Natural killer cell (primary cell): Measurements from ENCODE around the gene ATXN1. TPM values are rescaled to one million over a fixed set of nuclear protein-coding genes. Genes with fewer than 3 reads are reported as not detected.

Experiments
- ATAC-seq, 3 donors: fragments of 150-1000 bp in 2 of 3; fragments of 200-7000 bp in 1 of 3; cut with Tn5 transposase; 1 replicate in 1 of 3; 2 replicates in 2 of 3; pipeline ENCODE4 v1.10.0; 2021; ENCODE audit warnings: mild to moderate bottlenecking in 2 of 3, moderate library complexity in 2 of 3
- DNase-seq, 2 donors: peaks; one replicate each; pipeline versions ENCODE4 v3.0.0 to v3.0.0-alpha.2; 2013 to 2021; ENCODE audit warnings: mixed read lengths in 1 of 2
- H3K27ac ChIP-seq: one replicate; pipeline ENCODE4 v1.5.1; 2013; ENCODE audit warnings: mild to moderate bottlenecking, low read length
- H3K27me3 ChIP-seq: one replicate; pipeline ENCODE4 v1.6.1; 2013; ENCODE audit warnings: low read length; ENCODE audit not compliant: control insufficient read depth, insufficient read depth
- H3K36me3 ChIP-seq: one replicate; pipeline ENCODE4 v1.6.1; 2013; ENCODE audit warnings: low read length; ENCODE audit not compliant: control insufficient read depth, insufficient read depth
- H3K4me1 ChIP-seq: one replicate; pipeline ENCODE4 v1.6.1; 2013; ENCODE audit warnings: low read length; ENCODE audit not compliant: control insufficient read depth, insufficient read depth
- H3K4me3 ChIP-seq: one replicate; pipeline ENCODE4 v1.5.1; 2013; ENCODE audit warnings: low read length
- H3K9me3 ChIP-seq: one replicate; pipeline ENCODE4 v1.6.1; 2013; ENCODE audit warnings: low read length; ENCODE audit not compliant: control insufficient read depth, insufficient read depth
- H3K27ac Mint-ChIP-seq, 2 donors: one replicate each; pipeline ENCODE4 v1.8.0; 2022; ENCODE audit warnings: mild to moderate bottlenecking in 2 of 2, mixed read lengths in 2 of 2, moderate library complexity in 1 of 2
- H3K27me3 Mint-ChIP-seq, 2 donors: one replicate each; pipeline ENCODE4 v1.8.0; 2022; ENCODE audit warnings: low read depth in 2 of 2, mixed read lengths in 2 of 2
- H3K36me3 Mint-ChIP-seq: one replicate; pipeline ENCODE4 v1.8.0; 2022; ENCODE audit warnings: mixed read lengths
- H3K4me1 Mint-ChIP-seq, 2 donors: one replicate each; pipeline ENCODE4 v1.8.0; 2022; ENCODE audit warnings: mixed read lengths in 2 of 2
- H3K4me3 Mint-ChIP-seq: one replicate; pipeline ENCODE4 v1.8.0; 2022; ENCODE audit warnings: mild to moderate bottlenecking, moderate library complexity, mixed read lengths
- H3K9me3 Mint-ChIP-seq, 2 donors: one replicate each; pipeline ENCODE4 v1.8.0; 2022; ENCODE audit warnings: mixed read lengths in 2 of 2
- CTCF ChIP-seq: fragments of 200-600 bp; IDR thresholded peaks from one replicate; pipeline ENCODE4 v1.8.0; 2022; ENCODE audit warnings: antibody characterized with exemption
- WGBS: methylation state at CpG from one replicate; pipeline ENCODE4 v1.1.7; 2013; ENCODE audit warnings: missing lambda C conversion rate; ENCODE audit not compliant: insufficient coverage; 5-methylcytosine and 5-hydroxymethylcytosine counted together
- intact Hi-C: fragments of 100-400 bp; cut with micrococcal nuclease; formaldehyde crosslinking; loops from one replicate; pipeline ENCODE4 v1.14.2; 2022
- total RNA-seq, 4 donors: library from RNA; stranded (reverse); fragments of 120-200 nt in 1 of 4; gene quantifications; one replicate each; pipeline versions ENCODE4 v1.2.3 to v1.2.4, GENCODE V29; 2013 to 2022

Gene ATXN1
- total RNA-seq, 3 donors from 2014 or later (not counting 1 experiment from before 2014, with no cell fraction given), result 90.4 to 120 (median 97.9) TPM

- no peaks in the 10 kb centered on the region for H3K9me3 Mint-ChIP-seq
- intact Hi-C loops, result no loop called here
- H3K27me3 Mint-ChIP-seq, result no peaks in the 10 kb centered on the region
- Histone ChIP-seq H3K4me1 (no peaks in the 10 kb centered on the region), H3K9me3 (peaks cover 6% of the 10 kb centered on the region), H3K27me3 (no peaks in the 10 kb centered on the region), H3K36me3 (peaks cover 3% of the 10 kb centered on the region), H3K27ac (no peak overlapping the region), H3K4me3 (no peak overlapping the region)
- WGBS, result 100% methylated on average over 1 of the region's 1 CpG
- no peak for DNase-seq
- H3K4me3 Mint-ChIP-seq, result no peak overlapping the region
- ATAC-seq, result no peak
- H3K4me1 Mint-ChIP-seq, result peaks cover 10 to 17% of the 10 kb centered on the region in 2 donors
- no peak for TF ChIP-seq CTCF
- peaks cover 6% of the 10 kb centered on the region for H3K36me3 Mint-ChIP-seq
- no peak overlapping the region for H3K27ac Mint-ChIP-seq
These were observed 97.4 kb downstream of the ATXN1 start for GRCh38 chr6:16663901-16664300.

GRCh38 chr6:16660157-16660497 lies 101.1 kb downstream of the ATXN1 start:
- peaks cover 12 to 18% of the 10 kb centered on the region in 2 donors for H3K4me1 Mint-ChIP-seq
- H3K27me3 ChIP-seq, result no peaks in the 10 kb centered on the region
- no peak overlapping the region for H3K27ac ChIP-seq
- H3K4me3 Mint-ChIP-seq, result no peak overlapping the region
- no peaks in the 10 kb centered on the region for H3K9me3 Mint-ChIP-seq
- WGBS, result 13% methylated on average over 1 of the region's 1 CpG
- H3K36me3 ChIP-seq, result peaks cover 3% of the 10 kb centered on the region
- no peak overlapping the region for H3K4me3 ChIP-seq
- peaks cover 3% of the 10 kb centered on the region for H3K4me1 ChIP-seq
- TF ChIP-seq CTCF, result no peak
- DNase-seq (no peak), ATAC-seq (no peak)
- intact Hi-C loops, result no loop called here
- H3K9me3 ChIP-seq, result peaks cover 6% of the 10 kb centered on the region
- no peaks in the 10 kb centered on the region for H3K36me3 Mint-ChIP-seq
- H3K27ac Mint-ChIP-seq, result peak overlapping the region; percentile 14 to 60
- H3K27me3 Mint-ChIP-seq, result no peaks in the 10 kb centered on the region

GRCh38 chr6:16659466-16660156 lies 101.6 kb downstream of the ATXN1 start:
- TF ChIP-seq CTCF, result no peak
- ATAC-seq, result no peak
- Histone ChIP-seq H3K4me1 (peaks cover 8% of the 10 kb centered on the region), H3K27me3 (no peaks in the 10 kb centered on the region), H3K27ac (peak overlapping the region; percentile 4), H3K36me3 (peaks cover 3% of the 10 kb centered on the region), H3K4me3 (no peak overlapping the region), H3K9me3 (peaks cover 6% of the 10 kb centered on the region)
- H3K36me3 Mint-ChIP-seq, result no peaks in the 10 kb centered on the region
- H3K27ac Mint-ChIP-seq, result peak overlapping the region; percentile 14 to 60
- intact Hi-C loops, result no loop called here
- peaks cover 17 to 23% of the 10 kb centered on the region in 2 donors for H3K4me1 Mint-ChIP-seq
- H3K4me3 Mint-ChIP-seq, result peak overlapping the region; percentile 9
- DNase-seq, result no peak
- 40% methylated on average over 2 of the region's 6 CpGs for WGBS
- H3K27me3 Mint-ChIP-seq, result no peaks in the 10 kb centered on the region
- H3K9me3 Mint-ChIP-seq, result no peaks in the 10 kb centered on the region
